Right lobe of liver (tissue), 4 donors: Measurements from ENCODE around the gene PSMB2.

Source experiments
- CTCF ChIP-seq, 4 donors: fragments of 200-600 bp in 3 of 4; fragments of 450-650 bp in 1 of 4; IDR thresholded peaks; one replicate each; pipeline versions ENCODE4 v1.5.1 to v1.8.0; 2016 to 2022; ENCODE audit warnings: antibody characterized with exemption in 4 of 4, mild to moderate bottlenecking in 2 of 4
- POLR2A ChIP-seq: fragments of 450-650 bp; IDR thresholded peaks from one replicate; pipeline ENCODE4 v1.6.1; 2017; ENCODE audit warnings: antibody characterized with exemption, mild to moderate bottlenecking
- donor health status: DM: no; HTN: no; CAD: no.
- donor health status: DM: no; HTN: no; CAD: no.
- donor health status: DM: no; HTN: yes; CAD: no.

DNA sequence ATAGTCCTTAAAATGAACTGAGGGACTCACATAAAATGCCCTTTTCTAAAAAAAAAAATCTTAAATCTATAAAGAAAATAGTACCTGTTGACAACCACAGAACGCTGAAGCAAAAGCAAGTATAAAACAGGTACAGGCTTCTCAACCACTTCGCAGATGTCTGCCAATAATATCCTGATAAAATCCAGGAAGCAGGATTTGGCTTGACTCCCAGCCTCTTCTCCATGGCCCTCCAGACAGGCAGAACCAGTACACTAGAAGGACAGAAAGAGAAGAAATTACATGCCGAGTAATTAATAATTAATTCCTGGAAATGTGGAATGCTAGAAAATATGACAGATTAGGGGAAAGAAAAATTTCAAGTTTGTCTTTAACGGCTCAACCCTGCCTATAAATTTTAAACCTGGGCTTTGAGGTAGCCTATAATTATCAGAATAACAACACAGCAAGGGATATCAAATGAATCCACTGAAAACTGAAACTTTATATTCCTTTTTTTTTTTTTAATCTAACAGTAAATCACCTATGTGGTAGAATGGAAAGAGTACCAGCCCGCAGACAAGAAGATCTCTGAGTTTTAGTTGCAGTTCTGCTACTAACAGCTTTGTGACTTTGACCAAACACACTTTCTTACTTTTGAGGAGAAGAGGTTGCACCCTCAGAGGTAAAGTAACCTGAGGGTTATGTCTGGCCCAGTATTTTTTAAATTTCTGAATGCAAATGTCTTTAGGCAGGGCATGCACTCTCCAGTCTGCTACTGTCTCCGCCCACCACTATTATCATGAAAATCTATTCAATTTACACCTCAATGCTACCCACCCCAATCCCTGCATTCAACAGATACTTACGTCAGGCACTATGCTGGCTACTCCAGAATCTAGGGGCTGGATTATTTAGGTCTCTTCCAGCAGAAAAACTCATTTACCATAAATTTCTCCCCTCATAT is 86.8 kb downstream of the PSMB2 start:
- no peak for TF ChIP-seq POLR2A
- no peak for TF ChIP-seq CTCF (IDR thresholded peaks at IDR 0.05)
